OCI-LY3 (cell line): Measurements from ENCODE around the gene TBPL2.
A peak's percentile ranks its signal among the peaks of the same experiment; 100 is the strongest.
"Not testable (repeated sequence)": the region's sequence is repeated elsewhere in the genome, so short reads cannot be mapped to it uniquely, and the experiment has no call there.

Experiments
- H2AFZ ChIP-seq: fragments of 200-600, 300-600 bp; shearing (Covaris generic); 2 replicates; pipeline ENCODE4 v1.6.0; 2014; ENCODE audit warnings: antibody characterized with exemption, low read depth, low read length
- H3K27ac ChIP-seq: fragments of 200-600, 300-600 bp; sonication (generic); 2 replicates; pipeline ENCODE4 v1.5.1; 2014; ENCODE audit warnings: mild to moderate bottlenecking, low read length, moderate library complexity, mixed read lengths
- H3K27me3 ChIP-seq: fragments of 200-600, 300-600 bp; sonication (generic); 2 replicates; pipeline ENCODE4 v1.6.1; 2014; ENCODE audit warnings: low read depth, low read length, mixed read lengths
- H3K36me3 ChIP-seq: fragments of 200-600, 300-600 bp; sonication (generic); replicated peaks from 2 replicates; pipeline ENCODE3; 2014; ENCODE audit warnings: low read depth, low read length, mixed read lengths
- H3K4me1 ChIP-seq: fragments of 300-600, 200-600 bp; sonication (generic); 2 replicates; pipeline ENCODE4 v1.6.1; 2014; ENCODE audit warnings: low read length, mixed read lengths
- H3K4me2 ChIP-seq: fragments of 200-600, 300-600 bp; sonication (generic); 2 replicates; pipeline ENCODE4 v1.6.1; 2014; ENCODE audit warnings: low read length, mixed read lengths
- H3K4me3 ChIP-seq: fragments of 300-600, 200-600 bp; sonication (generic); 2 replicates; pipeline ENCODE4 v1.5.1; 2014; ENCODE audit warnings: antibody characterized with exemption, mild to moderate bottlenecking, low read length, moderate library complexity
- H3K79me2 ChIP-seq: fragments of 300-600, 200-600 bp; shearing (Covaris generic); 2 replicates; pipeline ENCODE4 v1.6.1; 2014; ENCODE audit warnings: mild to moderate bottlenecking, low read length, mixed read lengths
- H3K9ac ChIP-seq: fragments of 300-600, 200-600 bp; shearing (Covaris generic); 2 replicates; pipeline ENCODE4 v1.6.0; 2014; ENCODE audit warnings: mild to moderate bottlenecking, low read length, moderate library complexity
- H3K9me3 ChIP-seq: fragments of 200-600, 300-600 bp; shearing (Covaris generic); 2 replicates; pipeline ENCODE4 v1.6.1; 2014; ENCODE audit warnings: low read length, mixed read lengths; ENCODE audit not compliant: insufficient read depth
- H4K20me1 ChIP-seq: fragments of 200-600, 300-600 bp; sonication (generic); 2 replicates; pipeline ENCODE4 v1.6.1; 2016; ENCODE audit warnings: low read length, mixed read lengths; ENCODE audit not compliant: insufficient read depth
- CTCF ChIP-seq: fragments of 200-600, 300-600 bp; sonication (generic); IDR thresholded peaks from 2 replicates; pipeline ENCODE4 v1.5.1; 2014; ENCODE audit warnings: antibody characterized with exemption, low read length, low read depth
- EZH2phosphoT487 ChIP-seq: fragments of 200-600 bp; shearing (Covaris generic); IDR thresholded peaks from 2 replicates; pipeline ENCODE4 v1.6.1; 2018; ENCODE audit warnings: antibody characterized with exemption, mixed run types, low read depth

Gene TBPL2

GRCh38 chr14:55458800-55459515 is 18.5 kb upstream of the TBPL2 start:
- H3K27me3 ChIP-seq = no peaks in the 10 kb centered on the region
- H3K36me3 ChIP-seq = no peaks in the 10 kb centered on the region
- H4K20me1 ChIP-seq = no peaks in the 10 kb centered on the region
- H3K4me2 ChIP-seq = peak overlapping the region; percentile 95
- peak overlapping the region; percentile 45 for H3K9ac ChIP-seq
- peak overlapping the region; percentile 80 for H2AFZ ChIP-seq
- no peak for TF ChIP-seq EZH2phosphoT487
- TF ChIP-seq CTCF = no peak
- H3K4me3 ChIP-seq = peak overlapping the region; percentile 72
- peak overlapping the region; percentile 64 for H3K27ac ChIP-seq
- H3K79me2 ChIP-seq = no peaks in the 10 kb centered on the region
- peaks cover 41% of the 10 kb centered on the region for H3K4me1 ChIP-seq
- peaks cover 7% of the 10 kb centered on the region; the same call in 1 of the 2 replicates for H3K9me3 ChIP-seq

DNA sequence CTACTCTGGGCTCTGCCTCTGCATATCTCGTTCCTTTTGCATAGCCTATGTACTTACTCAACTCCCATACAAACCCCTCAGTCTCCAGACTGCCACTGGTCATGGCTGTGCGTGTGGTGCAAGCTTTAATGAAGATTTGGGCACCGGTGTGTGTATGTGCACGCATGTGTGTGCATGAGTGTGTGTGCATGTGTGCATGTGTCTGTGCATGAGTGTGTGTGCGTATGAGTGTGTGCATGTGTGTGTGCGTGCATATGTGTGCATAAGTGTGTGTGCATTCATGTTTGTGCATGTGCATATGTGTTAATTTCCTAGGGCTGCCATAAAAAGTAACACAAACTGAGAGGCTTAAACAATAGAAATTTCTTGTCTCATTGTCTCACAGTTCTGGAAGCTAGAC is 17.1 kb upstream of the TBPL2 start:
- no peak overlapping the region for H3K4me3 ChIP-seq
- H2AFZ ChIP-seq = no peak overlapping the region
- no peak overlapping the region for H3K9ac ChIP-seq
- H3K27me3 ChIP-seq = no peaks in the 10 kb centered on the region
- H3K4me1 ChIP-seq = peaks cover 30% of the 10 kb centered on the region
- peaks cover 7% of the 10 kb centered on the region; the same call in 1 of the 2 replicates for H3K9me3 ChIP-seq
- H3K27ac ChIP-seq = no peak overlapping the region
- H4K20me1 ChIP-seq = no peaks in the 10 kb centered on the region
- H3K79me2 ChIP-seq = no peaks in the 10 kb centered on the region
- no peak overlapping the region for H3K4me2 ChIP-seq
- H3K36me3 ChIP-seq = no peaks in the 10 kb centered on the region
- TF ChIP-seq CTCF (no peak), EZH2phosphoT487 (no peak)

- not testable (repeated sequence) for H3K27ac ChIP-seq, H4K20me1 ChIP-seq, H3K36me3 ChIP-seq, H2AFZ ChIP-seq, H3K4me2 ChIP-seq, H3K4me3 ChIP-seq, H3K9ac ChIP-seq, H3K79me2 ChIP-seq, H3K27me3 ChIP-seq, H3K9me3 ChIP-seq
- H3K4me1 ChIP-seq = peaks cover 35% of the 10 kb centered on the region
Observed at GRCh38 chr14:55456411-55456810, 16.0 kb upstream of the TBPL2 start.

GRCh38 chr14:55454264-55455002 is 14.0 kb upstream of the TBPL2 start:
- peaks cover 7% of the 10 kb centered on the region; the same call in 1 of the 2 replicates for H3K9me3 ChIP-seq
- H3K36me3 ChIP-seq = no peaks in the 10 kb centered on the region
- no peak overlapping the region for H3K9ac ChIP-seq
- TF ChIP-seq CTCF (no peak), EZH2phosphoT487 (no peak)
- H3K27me3 ChIP-seq = no peaks in the 10 kb centered on the region
- H3K79me2 ChIP-seq = no peaks in the 10 kb centered on the region
- no peak overlapping the region for H2AFZ ChIP-seq
- H3K4me1 ChIP-seq = peaks cover 49% of the 10 kb centered on the region
- no peak overlapping the region for H3K27ac ChIP-seq
- no peak overlapping the region for H3K4me2 ChIP-seq
- no peaks in the 10 kb centered on the region for H4K20me1 ChIP-seq
- no peak overlapping the region for H3K4me3 ChIP-seq
